CD4-positive, alpha-beta memory T cell (primary cell): ENCODE data around the gene ZNF860. TPM values are rescaled to one million over a fixed set of nuclear protein-coding genes. Genes with fewer than 3 reads are reported as not detected.

Experiments used
- CTCF ChIA-PET: fragments of 350-600 bp; sonication (Branson Sonifier 250); formaldehyde crosslinking; loops from one replicate; lab custom pipeline; 2021; ENCODE audit warnings: inconsistent platforms; ENCODE audit not compliant: partially characterized antibody; lab: Charles Lee
- POLR2A ChIA-PET: fragments of 350-600 bp; sonication (Branson Sonifier 250); formaldehyde crosslinking; loops from one replicate; lab custom pipeline; 2021; ENCODE audit not compliant: partially characterized antibody; lab: Charles Lee
- DNase-seq, 5 donors: peaks; one replicate each; pipeline versions ENCODE4 v3.0.0 to v3.0.0-alpha.2; 2020 to 2022; ENCODE audit warnings: mixed read lengths in 1 of 5
- H3K27ac ChIP-seq: one replicate; pipeline ENCODE4 v1.7.0; 2013; ENCODE audit warnings: low read depth, low read length
- H3K27me3 ChIP-seq: 2 replicates; pipeline ENCODE4 v1.7.0; 2013; ENCODE audit warnings: mild to moderate bottlenecking, low read length, moderate library complexity; ENCODE audit not compliant: insufficient read depth
- H3K36me3 ChIP-seq: 2 replicates; pipeline ENCODE4 v1.7.0; 2013; ENCODE audit warnings: mild to moderate bottlenecking, low read length, moderate library complexity; ENCODE audit not compliant: insufficient read depth
- H3K4me1 ChIP-seq: 2 replicates; pipeline ENCODE4 v1.7.0; 2013; ENCODE audit warnings: mild to moderate bottlenecking, low read length, moderate library complexity; ENCODE audit not compliant: insufficient read depth
- H3K4me3 ChIP-seq, 2 donors: one replicate each; pipeline ENCODE4 v1.7.0; 2013; ENCODE audit warnings: low read length in 2 of 2, mild to moderate bottlenecking in 1 of 2
- H3K9me3 ChIP-seq, 2 donors: one replicate each; pipeline ENCODE4 v1.7.0; 2013; ENCODE audit warnings: low read length in 2 of 2, control low read depth in 1 of 2; ENCODE audit not compliant: control insufficient read depth in 1 of 2
- H3K27ac Mint-ChIP-seq, 7 donors: one replicate each; pipeline ENCODE4 v1.8.0; 2020 to 2021; ENCODE audit warnings: mixed read lengths in 7 of 7, mild to moderate bottlenecking in 6 of 7, inconsistent platforms in 3 of 7, moderate library complexity in 3 of 7
- H3K27me3 Mint-ChIP-seq, 2 donors: one replicate each; pipeline ENCODE4 v1.8.0; 2020 to 2021; ENCODE audit warnings: mixed read lengths in 2 of 2
- H3K36me3 Mint-ChIP-seq, 2 donors: one replicate each; pipeline ENCODE4 v1.8.0; 2020 to 2021; ENCODE audit warnings: mixed read lengths in 2 of 2, inconsistent platforms in 1 of 2, mild to moderate bottlenecking in 1 of 2
- H3K4me1 Mint-ChIP-seq, 4 donors: one replicate each; pipeline ENCODE4 v1.8.0; 2020 to 2021; ENCODE audit warnings: mixed read lengths in 4 of 4, mild to moderate bottlenecking in 1 of 4
- H3K4me3 Mint-ChIP-seq, 8 donors: one replicate each; pipeline ENCODE4 v1.8.0; 2020 to 2021; ENCODE audit warnings: mixed read lengths in 8 of 8, mild to moderate bottlenecking in 7 of 8, moderate library complexity in 6 of 8, inconsistent platforms in 3 of 8
- H3K9me3 Mint-ChIP-seq, 8 donors: one replicate each; pipeline ENCODE4 v1.8.0; 2020 to 2021; ENCODE audit warnings: mixed read lengths in 8 of 8, mild to moderate bottlenecking in 5 of 8, inconsistent platforms in 3 of 8, moderate library complexity in 1 of 8
- intact Hi-C: fragments of 100-400 bp; cut with micrococcal nuclease; formaldehyde crosslinking; loops from one replicate; pipeline ENCODE4 v1.15.1; 2023
- polyA plus RNA-seq, 2 donors: library from polyadenylated mRNA; unstranded; fragments of 300-500 nt; fragmentation: Illumina TruSeq; gene quantifications; one replicate each; pipeline ENCODE4 v1.2.3, GENCODE V29; 2021
- total RNA-seq, 2 experiments: library from RNA; stranded (reverse); gene quantifications; one replicate each; pipeline ENCODE4 v1.2.3, GENCODE V29; 2021

The ZNF860 gene
- total and polyA plus RNA-seq, 4 experiments from 2014 or later: 0.07 TPM; not detected in 3

GRCh38 chr3:31953091-31953490, 28.5 kb upstream of the ZNF860 start:
- Mint-ChIP-seq H3K27ac (no peak overlapping the region), H3K36me3 (no peaks in the 10 kb centered on the region), H3K4me1 (peaks cover 0 to 2% (median 0%) of the 10 kb centered on the region in 4 donors), H3K4me3 (no peak overlapping the region), H3K27me3 (peaks cover 2 to 5% of the 10 kb centered on the region in 2 donors), H3K9me3 (peaks cover 5 to 18% (median 8%) of the 10 kb centered on the region in 8 donors)
- POLR2A ChIA-PET: no interaction called here
- CTCF ChIA-PET: no interaction called here
- Histone ChIP-seq H3K4me3 (no peak overlapping the region), H3K36me3 (no peaks in the 10 kb centered on the region), H3K27ac (no peak overlapping the region), H3K4me1 (no peaks in the 10 kb centered on the region), H3K9me3 (no peaks in the 10 kb centered on the region), H3K27me3 (no peaks in the 10 kb centered on the region)
- DNase-seq: no peak
- intact Hi-C loops: no loop called here

GRCh38 chr3:31953636-31954035, 27.9 kb upstream of the ZNF860 start:
- Mint-ChIP-seq H3K27me3 (peaks cover 2 to 5% of the 10 kb centered on the region in 2 donors), H3K4me3 (no peak overlapping the region), H3K9me3 (peaks cover 5 to 18% (median 8%) of the 10 kb centered on the region in 8 donors), H3K36me3 (no peaks in the 10 kb centered on the region), H3K27ac (no peak overlapping the region), H3K4me1 (peaks cover 0 to 2% (median 0%) of the 10 kb centered on the region in 4 donors)
- H3K4me1 ChIP-seq: no peaks in the 10 kb centered on the region
- DNase-seq: no peak
- H3K27me3 ChIP-seq: no peaks in the 10 kb centered on the region
- ChIA-PET CTCF (no interaction called here), POLR2A (no interaction called here)
- intact Hi-C loops: no loop called here
- H3K36me3 ChIP-seq: no peaks in the 10 kb centered on the region
- H3K4me3 ChIP-seq: no peak overlapping the region
- H3K27ac ChIP-seq: no peak overlapping the region
- H3K9me3 ChIP-seq: no peaks in the 10 kb centered on the region

- Histone ChIP-seq H3K4me3 (no peak overlapping the region), H3K4me1 (no peaks in the 10 kb centered on the region), H3K9me3 (no peaks in the 10 kb centered on the region), H3K27me3 (no peaks in the 10 kb centered on the region), H3K27ac (no peak overlapping the region), H3K36me3 (no peaks in the 10 kb centered on the region)
- Mint-ChIP-seq H3K9me3 (peaks cover 3 to 18% (median 8%) of the 10 kb centered on the region in 8 donors), H3K4me3 (no peak overlapping the region), H3K27ac (no peak overlapping the region), H3K4me1 (peaks cover 0 to 2% (median 0%) of the 10 kb centered on the region in 4 donors), H3K36me3 (no peaks in the 10 kb centered on the region), H3K27me3 (peaks cover 4 to 7% of the 10 kb centered on the region in 2 donors)
- DNase-seq: no peak
- CTCF ChIA-PET: no interaction called here
- intact Hi-C loops: no loop called here
- POLR2A ChIA-PET: no interaction called here
Observed at GRCh38 chr3:31955581-31955980, 26.0 kb upstream of the ZNF860 start.

- Mint-ChIP-seq H3K27ac (no peak overlapping the region), H3K4me3 (no peak overlapping the region), H3K36me3 (no peaks in the 10 kb centered on the region), H3K4me1 (peaks cover 0 to 2% (median 0%) of the 10 kb centered on the region in 4 donors), H3K9me3 (peaks cover 0 to 18% (median 7%) of the 10 kb centered on the region in 8 donors), H3K27me3 (peaks cover 4 to 9% of the 10 kb centered on the region in 2 donors)
- no peak for DNase-seq
- H3K9me3 ChIP-seq: no peaks in the 10 kb centered on the region
- no peaks in the 10 kb centered on the region for H3K27me3 ChIP-seq
- POLR2A ChIA-PET: no interaction called here
- no peak overlapping the region for H3K27ac ChIP-seq
- no peak overlapping the region for H3K4me3 ChIP-seq
- H3K4me1 ChIP-seq: no peaks in the 10 kb centered on the region
- intact Hi-C loops: no loop called here
- H3K36me3 ChIP-seq: no peaks in the 10 kb centered on the region
- CTCF ChIA-PET: no interaction called here
Observed at GRCh38 chr3:31957106-31957505, 24.4 kb upstream of the ZNF860 start.

GRCh38 chr3:31958701-31959152, 22.8 kb upstream of the ZNF860 start:
- peaks cover 0 to 1% (median 0%) of the 10 kb centered on the region in 4 donors for H3K4me1 Mint-ChIP-seq
- Histone ChIP-seq H3K4me3 (no peak overlapping the region), H3K27me3 (no peaks in the 10 kb centered on the region), H3K36me3 (no peaks in the 10 kb centered on the region), H3K27ac (no peak overlapping the region), H3K9me3 (no peaks in the 10 kb centered on the region), H3K4me1 (no peaks in the 10 kb centered on the region)
- intact Hi-C loops: no loop called here
- peaks cover 4 to 7% of the 10 kb centered on the region in 2 donors for H3K27me3 Mint-ChIP-seq
- DNase-seq: no peak
- no peak overlapping the region for H3K27ac Mint-ChIP-seq
- H3K9me3 Mint-ChIP-seq: peaks cover 0 to 18% (median 7%) of the 10 kb centered on the region in 8 donors
- POLR2A ChIA-PET: no interaction called here
- no peak overlapping the region for H3K4me3 Mint-ChIP-seq
- CTCF ChIA-PET: no interaction called here
- H3K36me3 Mint-ChIP-seq: no peaks in the 10 kb centered on the region

DNA sequence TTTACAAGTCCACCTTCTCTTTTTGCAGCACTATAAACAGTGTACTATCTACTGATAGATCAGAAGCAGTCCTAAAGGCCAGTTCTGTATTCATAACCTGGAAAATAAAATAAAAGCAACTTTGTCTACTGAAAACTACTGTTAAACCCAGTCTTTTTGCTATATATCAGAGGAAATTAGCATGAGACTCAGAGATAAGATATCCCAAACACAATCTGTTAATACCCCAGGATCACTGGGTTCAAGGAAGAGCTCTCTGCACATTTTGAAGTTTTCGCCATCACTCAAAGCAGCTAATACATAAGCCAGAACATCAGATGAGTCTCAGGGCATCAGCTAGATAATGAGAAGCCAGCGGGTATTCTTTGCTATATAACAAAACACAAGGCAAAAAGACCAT, 22.3 kb upstream of the ZNF860 start:
- no peak overlapping the region for H3K4me3 Mint-ChIP-seq
- intact Hi-C loops: no loop called here
- H3K4me1 ChIP-seq: no peaks in the 10 kb centered on the region
- H3K36me3 Mint-ChIP-seq: no peaks in the 10 kb centered on the region
- H3K27me3 ChIP-seq: no peaks in the 10 kb centered on the region
- H3K4me3 ChIP-seq: no peak overlapping the region
- ChIA-PET POLR2A (no interaction called here), CTCF (no interaction called here)
- DNase-seq: no peak
- no peaks in the 10 kb centered on the region for H3K9me3 ChIP-seq
- peaks cover 4 to 5% of the 10 kb centered on the region in 2 donors for H3K27me3 Mint-ChIP-seq
- peak overlapping the region in 1 of 7 donors; percentile 62 for H3K27ac Mint-ChIP-seq
- peaks cover 0 to 1% (median 0%) of the 10 kb centered on the region in 4 donors for H3K4me1 Mint-ChIP-seq
- H3K36me3 ChIP-seq: no peaks in the 10 kb centered on the region
- H3K27ac ChIP-seq: no peak overlapping the region
- peaks cover 0 to 17% (median 7%) of the 10 kb centered on the region in 8 donors for H3K9me3 Mint-ChIP-seq

GRCh38 chr3:31959951-31960792, 21.4 kb upstream of the ZNF860 start:
- no peak for DNase-seq
- intact Hi-C loops: no loop called here
- H3K27me3 ChIP-seq: no peaks in the 10 kb centered on the region
- H3K4me1 ChIP-seq: no peaks in the 10 kb centered on the region
- peaks cover 0 to 8% (median 6%) of the 10 kb centered on the region in 8 donors for H3K9me3 Mint-ChIP-seq
- H3K36me3 ChIP-seq: no peaks in the 10 kb centered on the region
- POLR2A ChIA-PET: no interaction called here
- peaks cover 4 to 5% of the 10 kb centered on the region in 2 donors for H3K27me3 Mint-ChIP-seq
- no peak overlapping the region for H3K4me3 Mint-ChIP-seq
- peaks cover 0 to 1% (median 0%) of the 10 kb centered on the region in 4 donors for H3K4me1 Mint-ChIP-seq
- no peak overlapping the region for H3K27ac ChIP-seq
- H3K27ac Mint-ChIP-seq: no peak overlapping the region
- H3K9me3 ChIP-seq: no peaks in the 10 kb centered on the region
- H3K4me3 ChIP-seq: no peak overlapping the region
- no peaks in the 10 kb centered on the region for H3K36me3 Mint-ChIP-seq
- CTCF ChIA-PET: no interaction called here
